ENCODE results near the gene FBXW10B. TPM values are rescaled to one million over a fixed set of nuclear protein-coding genes. Genes with fewer than 3 reads are reported as not detected.
"Not testable (repeated sequence)": the region's sequence is repeated elsewhere in the genome, so short reads cannot be mapped to it uniquely, and the experiment has no call there.

Gene FBXW10B, protein sequence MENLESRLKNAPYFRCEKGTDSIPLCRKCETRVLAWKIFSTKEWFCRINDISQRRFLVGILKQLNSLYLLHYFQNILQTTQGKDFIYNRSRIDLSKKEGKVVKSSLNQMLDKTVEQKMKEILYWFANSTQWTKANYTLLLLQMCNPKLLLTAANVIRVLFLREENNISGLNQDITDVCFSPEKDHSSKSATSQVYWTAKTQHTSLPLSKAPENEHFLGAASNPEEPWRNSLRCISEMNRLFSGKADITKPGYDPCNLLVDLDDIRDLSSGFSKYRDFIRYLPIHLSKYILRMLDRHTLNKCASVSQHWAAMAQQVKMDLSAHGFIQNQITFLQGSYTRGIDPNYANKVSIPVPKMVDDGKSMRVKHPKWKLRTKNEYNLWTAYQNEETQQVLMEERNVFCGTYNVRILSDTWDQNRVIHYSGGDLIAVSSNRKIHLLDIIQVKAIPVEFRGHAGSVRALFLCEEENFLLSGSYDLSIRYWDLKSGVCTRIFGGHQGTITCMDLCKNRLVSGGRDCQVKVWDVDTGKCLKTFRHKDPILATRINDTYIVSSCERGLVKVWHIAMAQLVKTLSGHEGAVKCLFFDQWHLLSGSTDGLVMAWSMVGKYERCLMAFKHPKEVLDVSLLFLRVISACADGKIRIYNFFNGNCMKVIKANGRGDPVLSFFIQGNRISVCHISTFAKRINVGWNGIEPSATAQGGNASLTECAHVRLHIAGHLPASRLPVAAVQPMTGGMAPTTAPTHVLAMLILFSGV
- total RNA-seq (2014; rRNA removed; shearing (Covaris generic)) = 4.2 and 4.9 TPM in 2 replicates

DNA sequence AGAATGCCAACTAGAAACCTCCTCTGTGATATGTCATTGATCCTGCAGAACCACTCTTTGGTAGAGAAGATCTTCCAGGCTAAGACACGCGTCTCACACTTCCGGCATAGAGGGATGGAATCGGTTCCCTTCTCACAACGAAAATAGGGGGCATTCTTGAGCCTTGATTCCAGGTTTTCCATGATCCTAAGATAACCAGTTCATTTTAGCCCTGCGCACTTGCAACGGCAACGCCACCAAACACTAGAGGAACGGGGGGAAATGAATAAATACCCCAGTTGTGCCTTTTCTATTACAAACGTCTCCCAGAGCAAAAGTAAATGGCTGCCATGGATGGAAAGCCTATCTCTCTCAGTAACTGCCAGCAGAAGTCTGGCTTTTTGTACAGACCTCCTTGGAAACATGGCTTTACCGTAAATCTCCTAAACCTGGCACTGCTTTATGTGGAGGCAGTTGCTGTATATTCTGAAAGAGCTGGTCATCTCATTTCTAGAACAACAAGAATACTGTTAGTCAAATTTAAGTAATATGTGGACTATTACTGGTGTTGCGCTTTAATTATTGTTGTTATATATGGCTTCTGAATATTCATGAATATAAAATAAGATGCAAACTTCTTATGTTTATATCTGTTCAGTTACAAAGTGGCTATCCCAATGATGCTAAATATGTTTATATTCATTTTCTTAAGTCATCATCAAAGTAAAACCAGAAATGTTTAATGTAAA is at the start of gene FBXW10B:
Gene FBXW10B, minus strand, starts transcription at position 374 of the 728 bp plus-strand sequence. Its CDS starts 192 bp downstream, at position 182.
- not testable (repeated sequence) for DNase-seq (ENCODE audit: low read depth)

DNA sequence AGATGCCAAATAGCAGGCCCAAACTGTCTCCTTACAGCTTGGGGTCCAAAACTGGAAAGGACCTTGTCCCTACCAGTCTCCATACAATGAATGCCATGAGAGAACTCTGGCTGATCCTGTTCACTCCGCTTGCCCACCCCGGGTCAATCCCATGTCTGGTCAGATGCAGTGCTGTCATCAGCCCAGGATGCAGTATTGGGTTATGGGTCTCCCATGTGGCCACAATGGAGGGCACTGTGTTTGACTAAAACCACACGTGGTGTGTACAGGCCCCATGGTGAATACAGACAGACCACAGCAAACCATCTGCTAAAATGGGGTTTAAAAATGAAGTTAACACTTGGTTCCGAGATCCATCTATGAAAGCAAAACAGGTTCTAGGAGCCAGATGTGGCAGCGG is 44.2 kb upstream of the FBXW10B start:
- no peak for DNase-seq (ENCODE audit: low read depth)

DNA sequence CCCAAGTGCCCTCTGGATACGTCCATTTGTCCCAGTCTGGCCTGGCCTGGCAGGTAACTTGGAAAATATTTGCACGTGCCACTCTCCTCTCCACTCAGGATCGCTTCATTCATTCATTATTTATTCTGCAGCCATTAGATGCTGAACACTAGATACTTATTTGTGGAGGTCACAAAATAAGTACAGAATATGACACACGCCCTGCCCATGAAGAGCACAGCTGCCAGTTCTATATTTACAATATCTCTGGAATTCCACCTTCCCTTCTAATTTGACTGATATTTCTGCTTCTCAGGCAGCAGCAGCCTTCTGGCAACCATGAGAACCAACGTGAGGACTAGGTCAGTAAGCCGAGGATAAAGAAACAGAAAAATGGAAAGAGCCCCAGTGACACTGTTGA is 43.7 kb upstream of the FBXW10B start:
- no peak for DNase-seq (ENCODE audit: low read depth)

DNA sequence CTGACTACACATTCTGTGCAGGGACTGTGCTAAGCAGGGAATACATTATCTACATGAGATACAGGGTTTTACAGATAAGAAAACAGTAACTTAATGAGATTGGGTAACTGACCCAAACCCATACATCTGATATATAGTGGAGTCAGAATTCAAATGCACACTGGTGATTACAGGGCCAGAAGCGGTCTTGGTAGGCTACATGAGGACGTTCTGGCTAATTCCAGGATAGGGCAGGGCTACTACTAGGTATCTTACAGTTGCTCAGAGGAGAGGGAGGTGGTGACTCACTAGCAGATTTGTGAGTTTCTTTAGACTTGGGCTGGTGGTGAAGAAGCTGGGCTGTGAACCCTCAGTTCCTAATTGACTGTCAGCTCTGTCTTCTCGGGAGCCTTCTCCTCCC is 43.2 kb upstream of the FBXW10B start:
- no peak for DNase-seq (ENCODE audit: low read depth)

DNA sequence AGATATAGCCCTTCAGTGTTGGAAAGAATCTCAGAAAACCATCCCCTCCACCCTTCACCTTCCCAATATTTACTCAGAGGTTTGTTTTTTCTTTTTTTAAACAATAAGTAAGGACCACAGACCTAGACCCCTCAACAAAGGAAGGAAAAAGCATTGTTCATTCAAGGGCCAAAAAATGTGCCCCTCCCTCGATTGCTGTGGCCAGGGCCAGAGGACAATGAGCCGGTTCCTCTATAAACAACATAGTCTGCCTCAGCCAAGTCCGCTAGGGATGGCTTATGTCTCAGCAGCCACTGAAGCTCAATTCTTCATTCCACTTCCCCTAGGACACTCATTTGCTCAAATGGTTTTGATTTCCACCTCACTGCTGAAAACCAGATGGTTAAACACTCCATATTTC is 40.6 kb upstream of the FBXW10B start:
- no peak for DNase-seq (ENCODE audit: low read depth)

DNA sequence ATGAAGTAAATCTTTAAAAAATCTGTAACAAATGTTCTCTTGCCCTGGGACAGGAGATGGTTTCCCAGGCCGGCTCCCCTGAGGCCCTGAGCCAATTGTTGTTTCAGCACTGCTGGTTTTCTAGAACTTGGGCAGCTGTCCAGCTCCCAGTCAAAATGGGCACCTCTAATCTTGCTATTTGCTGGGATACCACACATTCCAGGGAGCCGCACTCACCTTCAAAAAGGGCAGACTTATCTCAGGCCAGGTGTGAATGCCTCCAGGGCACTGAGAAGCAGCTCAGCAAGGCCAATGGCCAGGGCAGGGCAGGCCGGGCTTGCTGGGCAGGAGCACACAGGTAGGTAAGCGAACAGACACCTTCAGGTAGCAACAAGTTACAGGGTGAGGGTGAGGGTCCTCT is 40.2 kb upstream of the FBXW10B start:
- no peak for DNase-seq (ENCODE audit: low read depth)

DNA sequence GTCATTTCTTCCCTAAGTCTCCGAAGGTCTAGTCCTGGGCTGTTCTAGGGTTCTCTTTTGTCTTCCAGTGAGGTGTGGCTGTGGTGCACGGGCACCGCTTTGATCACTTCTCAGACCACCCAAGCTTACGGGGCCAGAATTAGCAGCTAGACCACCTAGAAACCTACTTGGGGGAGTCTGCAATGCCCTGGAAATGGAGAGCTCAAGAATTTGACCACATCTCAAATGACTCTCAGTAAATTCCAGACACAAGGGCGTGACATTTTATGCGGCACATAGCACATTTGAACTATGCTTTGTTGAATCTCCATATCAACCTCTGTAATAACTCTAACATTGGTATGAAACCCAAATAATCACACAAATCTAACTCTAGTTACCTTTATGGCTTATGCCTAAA is 39.7 kb upstream of the FBXW10B start:
- no peak for DNase-seq (ENCODE audit: low read depth)

DNA sequence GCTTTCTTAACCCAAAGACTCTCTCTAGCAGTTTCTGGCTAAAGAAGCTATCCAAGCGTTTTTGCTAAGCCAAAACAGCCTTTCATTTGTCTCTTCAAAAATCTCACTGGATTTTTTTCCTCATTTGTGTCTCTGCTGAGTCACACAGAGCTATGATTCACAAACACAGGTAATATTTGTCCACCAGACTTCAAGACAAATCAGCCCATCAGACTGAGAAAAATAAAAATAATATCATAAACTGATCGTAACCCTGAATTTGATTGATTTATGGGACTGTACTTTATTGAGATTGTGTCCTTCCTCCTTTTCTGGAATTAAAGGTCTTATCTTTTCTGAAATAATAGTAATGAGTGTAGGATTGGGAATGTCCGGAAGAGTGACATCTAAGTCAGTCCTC is 38.8 kb upstream of the FBXW10B start:
- no peak for DNase-seq (ENCODE audit: low read depth)

DNA sequence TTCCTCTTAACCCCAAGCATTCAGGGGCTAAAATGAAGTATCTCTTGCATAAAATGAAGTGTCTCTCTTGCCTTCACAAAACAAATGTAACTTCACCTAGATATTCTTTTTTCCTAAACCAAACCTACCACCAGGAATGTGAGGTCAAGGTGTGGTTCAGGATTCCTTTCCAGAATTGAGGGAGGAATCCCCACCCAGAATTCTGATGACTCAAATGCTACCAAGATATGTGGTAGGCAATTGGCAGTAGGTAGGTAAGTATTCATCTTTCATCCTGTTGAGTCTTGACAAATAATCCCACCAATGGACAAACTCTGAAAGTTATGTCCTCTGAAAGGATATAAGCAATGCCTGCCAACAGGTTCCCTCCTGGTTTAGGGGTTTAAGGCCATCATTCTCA is 38.4 kb upstream of the FBXW10B start:
- DNase-seq (ENCODE audit: low read depth) = no peak

DNA sequence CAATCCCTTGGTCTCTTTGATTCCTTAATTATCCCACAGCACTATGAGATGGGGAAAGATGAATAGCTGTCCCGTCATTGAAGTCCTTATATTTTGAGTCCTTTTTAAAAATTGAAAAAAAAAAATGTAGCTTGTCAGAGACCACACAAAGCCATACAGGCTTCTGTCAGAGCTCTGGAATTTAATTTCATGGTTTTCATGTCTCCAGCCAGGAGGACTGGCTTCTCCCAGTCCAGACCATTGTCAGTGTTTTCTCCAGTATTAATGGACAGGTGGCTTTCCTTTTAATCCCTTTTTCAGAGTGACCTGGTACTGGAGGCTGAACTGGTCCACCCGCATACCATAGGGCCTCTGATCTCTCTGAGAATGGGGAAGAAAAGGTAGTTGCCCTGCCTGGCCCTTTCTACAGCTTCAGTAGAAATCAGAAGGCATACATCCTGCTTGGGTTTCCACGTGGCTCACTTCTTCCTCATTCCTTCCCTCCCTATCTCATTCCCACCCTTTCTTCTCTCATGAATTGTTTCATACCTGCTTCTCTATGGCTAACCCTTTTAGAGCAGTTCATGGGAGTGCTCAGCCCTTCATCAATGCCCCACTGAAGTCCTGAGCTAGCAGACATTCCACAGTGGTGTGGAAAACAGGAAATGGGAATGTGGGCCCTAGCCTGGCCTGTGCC is 35.5 kb upstream of the FBXW10B start:
- DNase-seq (ENCODE audit: low read depth) = no peak

DNA sequence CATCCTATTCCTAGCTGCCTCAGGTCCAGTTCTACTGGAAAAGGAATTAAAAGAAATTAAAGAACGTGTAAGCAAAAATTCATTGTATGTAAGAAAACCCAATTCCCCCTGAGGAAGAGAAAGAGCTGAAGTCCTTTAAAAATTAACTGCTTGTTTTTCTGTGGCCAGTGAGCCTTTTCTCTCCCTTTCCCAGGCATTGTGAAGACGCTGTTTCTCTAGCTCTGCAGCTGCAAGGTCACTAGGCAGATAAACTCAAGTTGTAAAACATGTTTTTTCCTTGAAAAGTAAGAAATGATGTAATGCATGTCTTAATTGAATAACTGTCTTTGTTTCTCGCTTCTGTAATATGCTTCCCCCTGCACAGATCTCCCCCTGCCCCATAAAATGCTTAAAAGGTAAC is 34.9 kb upstream of the FBXW10B start:
- DNase-seq (ENCODE audit: low read depth) = not testable (repeated sequence)

DNA sequence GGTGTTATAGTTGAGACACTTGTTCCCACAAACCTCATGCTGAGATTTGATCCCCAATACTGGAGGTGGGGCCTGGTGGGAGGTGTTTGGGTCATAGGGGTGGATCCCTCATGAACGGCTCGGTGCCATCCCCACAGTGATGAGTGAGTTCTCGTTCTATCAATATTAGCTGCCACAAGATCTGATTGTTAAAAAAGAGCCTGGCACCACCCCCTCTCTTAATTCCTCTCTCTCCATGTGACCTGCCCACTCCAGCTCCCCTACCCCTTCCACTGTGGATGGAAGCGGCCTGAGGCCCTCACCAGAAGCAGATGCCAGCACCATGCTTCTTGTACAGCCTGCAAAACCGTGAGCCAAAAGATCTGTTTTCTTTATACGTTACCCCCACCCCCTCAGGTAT is 33.5 kb upstream of the FBXW10B start:
- DNase-seq (ENCODE audit: low read depth) = no peak

DNA sequence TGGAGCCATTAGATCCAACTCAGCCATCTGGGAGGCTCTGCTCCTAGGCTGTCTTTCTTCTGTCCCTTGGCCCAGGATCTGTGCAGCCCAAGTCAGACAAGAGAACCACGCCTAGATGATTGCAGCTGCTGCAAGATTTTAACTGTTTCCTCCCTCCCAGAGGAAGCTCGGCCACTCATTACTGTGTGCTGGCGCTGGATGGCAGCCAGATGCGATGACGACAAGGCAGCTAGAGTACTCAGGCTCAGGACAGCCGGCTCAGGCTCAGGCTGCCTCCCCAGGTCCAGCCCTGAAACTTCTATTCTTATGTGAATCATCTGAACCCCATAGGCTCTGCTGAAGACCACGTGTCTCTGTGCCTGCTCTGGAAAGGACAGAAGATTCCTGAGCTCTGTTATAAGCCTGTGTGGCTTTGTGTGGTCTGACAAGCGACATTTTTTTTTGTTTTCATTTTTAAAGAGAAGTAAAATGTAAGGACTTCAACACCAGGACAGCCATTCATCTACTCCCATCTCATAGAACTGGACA is 32.1 kb upstream of the FBXW10B start:
- peak; percentile 100 for DNase-seq (ENCODE audit: low read depth)

DNA sequence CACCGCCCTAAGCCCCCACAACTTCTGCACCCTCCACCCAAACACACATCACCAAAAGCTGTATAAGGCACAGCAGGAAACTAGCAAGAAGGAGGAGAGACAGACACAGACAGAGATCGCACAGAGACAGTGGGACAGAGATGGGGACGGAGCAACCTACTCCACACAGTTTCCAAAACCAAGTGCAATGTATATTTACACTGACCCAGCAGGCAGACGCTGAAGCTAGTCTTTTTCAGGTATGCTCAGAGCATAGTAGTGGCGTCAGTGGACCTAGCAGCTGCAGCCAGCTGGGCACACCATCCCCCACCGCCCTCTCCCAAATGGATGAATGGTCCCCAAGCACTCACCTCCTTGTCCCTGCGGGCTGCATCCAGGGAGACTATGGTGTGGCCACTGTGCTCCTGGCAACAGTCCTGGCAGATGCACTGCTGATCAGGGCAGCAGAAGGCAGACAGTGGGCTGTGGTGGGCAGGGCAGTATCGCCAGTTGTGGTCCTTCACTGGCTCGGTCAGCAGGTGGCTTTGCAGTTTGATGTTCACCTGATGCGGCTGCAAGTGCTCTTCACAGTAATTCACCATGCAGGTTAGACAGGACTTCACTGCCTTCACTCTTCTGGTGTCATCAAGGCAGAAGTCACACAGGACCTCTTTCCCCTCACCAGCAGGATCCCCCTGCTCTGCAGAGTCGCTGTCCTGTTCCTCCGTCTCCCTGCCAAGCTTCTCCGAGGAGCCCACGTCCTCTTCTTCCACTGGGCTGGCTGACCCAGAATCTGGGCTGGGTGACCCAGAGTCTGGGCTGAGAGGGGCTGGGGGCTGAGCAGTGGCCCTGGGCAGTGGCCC is 31.5 kb upstream of the FBXW10B start:
- peak; percentile 30 for DNase-seq (ENCODE audit: low read depth)

DNA sequence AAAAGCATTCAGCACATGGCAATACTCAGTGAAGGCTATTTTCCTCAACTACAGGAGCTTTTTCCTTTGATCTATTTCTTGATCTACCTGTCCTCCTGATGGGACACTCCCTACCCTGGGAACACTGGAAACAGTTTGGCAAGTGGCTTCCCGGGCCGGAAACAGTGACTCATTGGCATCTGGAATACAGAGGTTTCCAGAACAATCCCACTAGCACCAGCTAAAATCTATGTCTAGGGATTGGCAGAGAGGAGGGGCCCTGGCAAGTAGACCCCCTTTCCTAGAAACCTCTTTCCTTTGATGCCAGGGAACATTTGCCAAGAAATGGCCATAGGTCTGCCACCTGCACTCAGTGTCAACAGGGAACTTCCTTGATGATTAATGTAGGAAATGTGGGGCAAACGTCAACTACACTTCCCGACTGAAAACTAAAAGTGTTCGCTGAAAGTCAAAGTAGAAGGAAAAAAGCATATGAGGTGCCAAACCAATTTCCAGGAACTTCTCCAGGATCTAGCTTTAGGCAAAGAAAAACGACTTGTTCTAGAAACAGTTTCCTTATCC is 30.4 kb upstream of the FBXW10B start:
- peak; percentile 76 for DNase-seq (ENCODE audit: low read depth)

DNA sequence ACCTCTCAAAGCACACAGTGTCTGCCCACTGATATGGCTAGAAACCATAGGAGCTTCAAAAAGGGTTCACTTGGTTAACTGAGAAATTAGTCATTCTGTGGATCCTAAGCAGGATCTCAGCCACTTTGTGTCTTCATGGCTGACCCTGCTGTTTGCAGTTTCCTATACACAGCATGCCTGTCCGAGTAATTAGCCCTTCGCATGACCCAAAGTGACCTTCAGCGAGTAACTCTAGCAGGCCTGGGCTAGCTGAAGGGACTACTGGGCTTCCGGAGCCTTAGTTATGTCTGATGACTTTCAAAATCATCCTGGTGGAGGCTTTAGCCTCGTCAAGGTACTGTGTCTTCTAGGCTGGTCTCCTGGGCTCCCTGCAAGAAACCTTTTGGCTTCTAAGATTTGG is 28.9 kb upstream of the FBXW10B start:
- peak; percentile 16 for DNase-seq (ENCODE audit: low read depth)

DNA sequence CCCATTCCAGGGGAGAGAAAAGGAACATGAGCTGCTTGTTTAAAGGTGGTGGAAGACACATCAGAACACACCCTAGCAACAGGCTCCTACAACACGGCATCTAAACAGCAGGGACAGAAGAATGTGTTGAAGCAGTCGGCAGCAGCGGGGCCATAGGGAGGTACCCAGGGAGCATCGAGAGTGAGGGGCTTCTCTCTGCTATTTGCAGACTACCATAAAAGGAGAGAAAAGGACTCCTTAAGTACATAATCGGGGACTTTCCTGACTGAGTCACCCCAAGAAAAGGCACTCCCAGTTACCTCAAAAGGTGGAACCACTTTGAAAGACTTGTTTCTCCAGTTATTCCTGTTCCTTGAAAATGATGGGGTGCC is 26.4 kb upstream of the FBXW10B start:
- peak; percentile 76 for DNase-seq (ENCODE audit: low read depth)

DNA sequence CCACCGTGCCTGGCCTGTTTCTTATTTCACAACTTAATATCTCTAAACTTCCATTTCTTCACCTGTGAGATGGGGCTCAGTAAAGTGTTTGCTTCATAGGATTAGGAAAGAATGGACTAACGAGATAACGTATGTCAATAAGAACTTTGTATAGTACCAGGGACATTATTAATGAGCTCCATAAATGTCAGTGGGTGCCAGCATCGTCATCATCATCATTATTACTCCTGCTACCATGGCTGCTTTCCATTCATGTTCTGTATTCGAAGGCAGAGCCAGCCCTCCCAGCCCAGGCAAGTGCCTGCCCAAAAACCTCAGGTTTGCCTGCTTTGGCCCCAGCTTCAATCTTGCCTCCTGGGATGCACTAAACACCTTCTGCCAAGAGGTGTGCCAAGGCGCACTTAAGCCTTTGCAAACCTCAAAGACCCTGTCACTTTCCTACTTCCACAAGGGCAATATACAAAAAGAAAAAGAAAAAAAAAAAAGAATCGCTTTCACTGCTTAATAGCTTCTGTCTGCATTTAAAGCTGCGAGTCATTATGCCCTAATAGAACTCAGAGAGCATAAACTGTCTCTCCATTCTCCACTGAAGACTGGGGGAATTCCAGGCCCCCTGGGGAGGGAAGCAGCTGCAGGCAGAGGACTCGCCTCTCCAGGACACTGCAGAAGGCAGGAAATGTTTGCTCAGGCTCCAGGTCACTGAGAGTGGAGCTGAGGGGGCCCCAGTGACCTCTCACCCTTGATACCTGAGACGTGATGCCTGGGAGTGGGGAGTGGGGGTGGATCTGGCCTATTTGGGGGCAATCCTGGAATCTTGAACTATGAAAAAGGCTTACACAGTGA is 25.8 kb upstream of the FBXW10B start:
- peak; percentile 84 for DNase-seq (ENCODE audit: low read depth)

DNA sequence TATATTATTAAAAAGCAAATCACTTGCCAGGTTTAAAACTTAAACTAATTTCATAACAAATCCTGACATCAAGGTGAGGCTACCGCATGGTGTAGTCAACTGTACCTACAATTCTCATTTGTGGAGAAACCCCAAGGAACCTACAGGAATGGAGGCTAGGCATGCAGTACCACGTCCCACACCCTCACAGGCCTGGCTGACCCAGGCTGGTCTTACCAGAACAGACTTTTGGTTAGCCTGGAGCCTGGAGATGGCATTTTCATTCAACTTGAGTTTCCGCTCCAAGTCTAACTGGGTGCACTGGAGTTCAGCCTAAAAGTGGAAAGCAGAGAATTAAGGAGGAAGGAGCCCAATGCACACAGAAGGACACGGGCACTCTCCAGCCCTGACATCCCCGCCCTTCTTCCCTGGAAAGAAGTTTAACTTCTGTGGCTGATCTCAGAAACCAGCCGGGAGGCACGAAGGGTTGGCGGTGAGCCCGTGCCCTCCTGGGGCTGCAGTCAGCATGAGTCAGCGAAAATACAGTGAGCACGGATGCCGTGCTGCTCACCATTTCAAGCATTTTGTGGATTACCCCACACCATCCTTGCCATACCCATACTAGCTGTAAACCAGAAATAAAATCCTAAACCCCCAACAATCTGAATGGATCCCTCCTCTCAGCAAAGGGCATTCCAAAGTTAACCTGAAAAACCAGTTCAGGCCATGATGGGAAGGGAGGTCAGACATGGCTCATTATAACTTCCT is 23.2 kb upstream of the FBXW10B start:
- not testable (repeated sequence) for DNase-seq (ENCODE audit: low read depth)
